Right ventricle myocardium superior (tissue), 1 donor: ENCODE data around the gene GLDC. TPM values are rescaled to one million over a fixed set of nuclear protein-coding genes. Genes with fewer than 3 reads are reported as not detected.

Experiments
- total RNA-seq: library from RNA; stranded (reverse); fragmentation: NEBNext Ultra II Directional; extraction: Animal tissue kit (Norgen Biotek cat#: 25700); gene quantifications from one replicate; pipeline ENCODE4 v1.2.1, GENCODE V29; 2021
- donor health status: DM: no; HTN: yes; CAD: no; lungs with severe emphysema.

GLDC gene
- total RNA-seq, 1 donor from 2014 or later = not detected

Other genes starting within 250 kb of the GLDC start
- gene UHRF2, start 232.5 kb downstream of the GLDC start, total RNA-seq = 16.4 TPM
- 14.2 TPM for gene KDM4C, start 112.2 kb upstream of the GLDC start, total RNA-seq